SU-DHL-6 (cell line): ENCODE measurements around the gene BBS1.

Source experiments
- H2AFZ ChIP-seq: fragments of 200-600 bp; sonication (generic); 2 replicates; pipeline ENCODE4 v1.6.1; 2014; ENCODE audit warnings: low read depth, mild to moderate bottlenecking, moderate library complexity, mixed read lengths, antibody characterized with exemption, low read length; ENCODE audit not compliant: severe bottlenecking
- H3F3A ChIP-seq: fragments of 200-600 bp; shearing (Covaris generic); 2 replicates; pipeline ENCODE4 v1.6.0; 2016; ENCODE audit warnings: antibody characterized with exemption, mild to moderate bottlenecking; ENCODE audit not compliant: insufficient read depth
- H3K27ac ChIP-seq: fragments of 200-600 bp; sonication (generic); 2 replicates; pipeline ENCODE4 v1.5.1; 2016; ENCODE audit warnings: low read depth, mild to moderate bottlenecking, low read length, moderate library complexity, mixed read lengths
- H3K27me3 ChIP-seq: fragments of 200-600 bp; sonication (generic), shearing (Covaris generic); 2 replicates; pipeline ENCODE4 v1.6.0; 2014; ENCODE audit warnings: mild to moderate bottlenecking, low read length
- H3K36me3 ChIP-seq: fragments of 200-600 bp; sonication (generic); 2 replicates; pipeline ENCODE4 v1.6.1; 2014; ENCODE audit warnings: mild to moderate bottlenecking, low read length, mixed read lengths
- H3K4me2 ChIP-seq: fragments of 300-600, 200-600 bp; shearing (Covaris generic), sonication (generic); 2 replicates; pipeline ENCODE4 v1.6.0; 2014; ENCODE audit warnings: low read length, low read depth, mild to moderate bottlenecking; ENCODE audit not compliant: poor library complexity, severe bottlenecking
- H3K4me3 ChIP-seq: fragments of 200-600 bp; sonication (generic); 2 replicates; pipeline ENCODE4 v1.5.1; 2014; ENCODE audit warnings: antibody characterized with exemption, low read length, mild to moderate bottlenecking, mixed read lengths; ENCODE audit not compliant: insufficient read depth, poor library complexity, severe bottlenecking
- H3K79me2 ChIP-seq: fragments of 200-600 bp; sonication (generic); 2 replicates; pipeline ENCODE4 v1.6.1; 2014; ENCODE audit warnings: mild to moderate bottlenecking, low read length, moderate library complexity; ENCODE audit not compliant: insufficient read depth
- H3K9ac ChIP-seq: fragments of 200-600 bp; sonication (generic); 2 replicates; pipeline ENCODE4 v1.7.0; 2014; ENCODE audit warnings: mild to moderate bottlenecking, low read length
- H3K9me2 ChIP-seq: fragments of 200-600 bp; sonication (generic); replicated peaks from 2 replicates; pipeline ENCODE4 v1.6.1; 2014; ENCODE audit warnings: low read length; ENCODE audit not compliant: insufficient read depth
- H3K9me3 ChIP-seq: fragments of 200-600 bp; sonication (generic); 2 replicates; pipeline ENCODE4 v1.6.1; 2014; ENCODE audit warnings: low read length, mixed read lengths; ENCODE audit not compliant: insufficient read depth
- H4K20me1 ChIP-seq: fragments of 200-600 bp; sonication (generic); 2 replicates; pipeline ENCODE4 v1.6.1; 2014; ENCODE audit warnings: low read depth, mild to moderate bottlenecking, antibody characterized with exemption, low read length, moderate library complexity, mixed read lengths
- EZH2phosphoT487 ChIP-seq: fragments of 200-600 bp; sonication (generic), shearing (Covaris generic); conservative IDR thresholded peaks from 2 replicates; pipeline ENCODE4 v1.6.1; 2018; ENCODE audit warnings: mild to moderate bottlenecking, antibody characterized with exemption, low read length, moderate library complexity, mixed read lengths
- TF ChIP-seq, protein P1 (sequence below): fragments of 200-600 bp; sonication (generic); IDR thresholded peaks from one replicate; pipeline ENCODE4 v1.5.1; 2017; ENCODE audit warnings: antibody characterized with exemption, mild to moderate bottlenecking, low read length, moderate library complexity; ENCODE audit not compliant: insufficient read depth, poor library complexity, severe bottlenecking

BBS1 gene

DNA sequence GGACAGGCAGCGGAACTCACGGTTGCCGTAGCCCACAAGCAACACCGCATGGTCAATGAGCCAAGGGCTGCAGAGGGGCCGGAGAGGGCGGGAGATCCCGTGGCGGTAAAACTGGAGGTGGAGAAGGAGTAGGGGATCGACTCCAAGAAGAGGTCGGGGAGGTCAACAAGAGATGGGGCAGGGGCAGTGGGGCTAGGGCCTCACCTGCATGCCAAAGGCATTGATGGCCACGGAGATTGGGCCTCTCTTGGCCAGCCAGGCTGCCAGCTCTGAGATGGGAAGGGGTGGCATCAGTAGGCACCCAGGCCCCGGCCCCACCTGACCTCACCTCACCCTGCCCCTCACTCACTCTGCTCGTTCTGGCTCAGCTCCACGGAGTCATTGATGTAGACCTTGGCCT lies 54.1 kb downstream of the BBS1 start:
- Histone ChIP-seq H3K9ac (no peak overlapping the region), H4K20me1 (no peaks in the 10 kb centered on the region), H3K9me2 (no peaks in the 10 kb centered on the region), H3F3A (no peaks in the 10 kb centered on the region), H3K4me3 (no peak overlapping the region), H2AFZ (no peak overlapping the region), H3K79me2 (no peaks in the 10 kb centered on the region), H3K27me3 (no peaks in the 10 kb centered on the region), H3K36me3 (no peaks in the 10 kb centered on the region), H3K9me3 (no peaks in the 10 kb centered on the region), H3K4me2 (no peak overlapping the region), H3K27ac (no peak overlapping the region)
- TF ChIP-seq, protein P1, sequence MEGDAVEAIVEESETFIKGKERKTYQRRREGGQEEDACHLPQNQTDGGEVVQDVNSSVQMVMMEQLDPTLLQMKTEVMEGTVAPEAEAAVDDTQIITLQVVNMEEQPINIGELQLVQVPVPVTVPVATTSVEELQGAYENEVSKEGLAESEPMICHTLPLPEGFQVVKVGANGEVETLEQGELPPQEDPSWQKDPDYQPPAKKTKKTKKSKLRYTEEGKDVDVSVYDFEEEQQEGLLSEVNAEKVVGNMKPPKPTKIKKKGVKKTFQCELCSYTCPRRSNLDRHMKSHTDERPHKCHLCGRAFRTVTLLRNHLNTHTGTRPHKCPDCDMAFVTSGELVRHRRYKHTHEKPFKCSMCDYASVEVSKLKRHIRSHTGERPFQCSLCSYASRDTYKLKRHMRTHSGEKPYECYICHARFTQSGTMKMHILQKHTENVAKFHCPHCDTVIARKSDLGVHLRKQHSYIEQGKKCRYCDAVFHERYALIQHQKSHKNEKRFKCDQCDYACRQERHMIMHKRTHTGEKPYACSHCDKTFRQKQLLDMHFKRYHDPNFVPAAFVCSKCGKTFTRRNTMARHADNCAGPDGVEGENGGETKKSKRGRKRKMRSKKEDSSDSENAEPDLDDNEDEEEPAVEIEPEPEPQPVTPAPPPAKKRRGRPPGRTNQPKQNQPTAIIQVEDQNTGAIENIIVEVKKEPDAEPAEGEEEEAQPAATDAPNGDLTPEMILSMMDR: no peak
- TF ChIP-seq EZH2phosphoT487: no peak

DNA sequence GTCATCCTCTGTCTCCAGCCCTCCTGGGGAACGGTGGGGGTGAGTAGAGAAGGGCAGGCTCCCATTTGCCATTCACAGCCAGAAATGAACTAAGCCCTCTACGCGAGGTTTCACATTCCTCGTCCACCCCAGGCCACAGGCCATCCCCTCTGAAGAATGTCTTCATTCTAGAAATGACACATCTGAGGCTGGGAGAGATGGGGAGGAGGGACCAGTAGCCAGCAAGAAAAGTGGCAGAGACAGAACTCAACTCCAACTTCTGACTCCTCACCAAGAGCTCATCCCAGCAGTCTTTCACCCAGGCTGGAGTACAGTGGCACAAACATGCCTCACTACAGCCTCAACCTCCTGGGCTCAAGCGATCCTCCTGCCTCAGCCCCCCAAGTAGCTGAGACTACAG lies 54.5 kb downstream of the BBS1 start:
- H3K4me3 ChIP-seq: no peak overlapping the region
- no peaks in the 10 kb centered on the region for H4K20me1 ChIP-seq
- no peaks in the 10 kb centered on the region for H3K79me2 ChIP-seq
- H3K9me2 ChIP-seq: no peaks in the 10 kb centered on the region
- no peaks in the 10 kb centered on the region for H3K9me3 ChIP-seq
- TF ChIP-seq, protein P1: no peak
- TF ChIP-seq EZH2phosphoT487: no peak
- no peak overlapping the region for H3K9ac ChIP-seq
- H3K4me2 ChIP-seq: no peak overlapping the region
- H3F3A ChIP-seq: no peaks in the 10 kb centered on the region
- no peaks in the 10 kb centered on the region for H3K36me3 ChIP-seq
- H2AFZ ChIP-seq: no peak overlapping the region
- H3K27me3 ChIP-seq: no peaks in the 10 kb centered on the region
- no peak overlapping the region for H3K27ac ChIP-seq

DNA sequence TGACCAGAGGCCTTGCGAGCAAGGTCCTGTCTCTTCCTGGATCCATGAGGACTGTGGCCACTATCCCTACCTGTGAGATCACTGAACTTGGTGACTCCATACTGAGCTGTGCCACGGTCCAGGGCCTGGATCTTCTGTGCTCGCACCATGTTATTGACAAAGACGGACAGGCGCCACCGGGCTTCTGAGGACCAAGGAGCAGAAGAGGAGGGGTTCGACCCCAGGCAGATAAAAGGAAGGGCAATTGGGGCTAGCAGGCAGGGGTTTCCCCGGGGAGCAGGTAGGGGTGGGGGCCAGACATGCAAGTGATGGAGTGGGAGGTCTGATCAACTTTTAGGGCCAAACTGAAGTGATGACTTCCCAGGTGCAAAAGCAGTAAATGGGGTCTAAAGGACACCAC lies 55.8 kb downstream of the BBS1 start:
- Histone ChIP-seq H3K4me3 (no peak overlapping the region), H3K36me3 (no peaks in the 10 kb centered on the region), H3K79me2 (no peaks in the 10 kb centered on the region), H3F3A (no peaks in the 10 kb centered on the region), H2AFZ (no peak overlapping the region), H3K9me3 (no peaks in the 10 kb centered on the region), H3K9ac (no peak overlapping the region), H3K4me2 (no peak overlapping the region), H3K27ac (no peak overlapping the region), H3K27me3 (no peaks in the 10 kb centered on the region), H4K20me1 (no peaks in the 10 kb centered on the region), H3K9me2 (no peaks in the 10 kb centered on the region)
- no peak for TF ChIP-seq EZH2phosphoT487

DNA sequence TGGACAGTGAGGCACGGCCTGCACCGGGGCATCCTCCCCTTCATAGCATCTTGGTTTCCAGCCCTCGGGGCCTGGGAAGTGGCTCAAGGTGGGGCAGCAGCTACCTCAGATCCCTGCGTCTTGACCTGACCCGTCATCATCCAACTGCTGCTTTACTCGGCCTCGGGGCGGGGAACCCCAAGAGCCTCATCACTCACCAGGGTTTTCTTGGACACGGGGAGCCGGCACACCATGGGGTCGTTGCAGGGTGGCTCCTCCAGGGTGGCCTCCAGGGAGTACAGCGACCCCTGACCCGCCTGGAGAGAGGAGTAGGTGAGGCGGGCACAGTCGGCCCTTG lies 57.3 kb downstream of the BBS1 start:
- Histone ChIP-seq H3K9me3 (no peaks in the 10 kb centered on the region), H3K4me2 (no peak overlapping the region), H3K9ac (no peak overlapping the region), H3K9me2 (no peaks in the 10 kb centered on the region), H3K79me2 (no peaks in the 10 kb centered on the region), H4K20me1 (no peaks in the 10 kb centered on the region), H3K27ac (no peak overlapping the region), H3K36me3 (no peaks in the 10 kb centered on the region), H2AFZ (no peak overlapping the region), H3K27me3 (no peaks in the 10 kb centered on the region), H3F3A (no peaks in the 10 kb centered on the region), H3K4me3 (no peak overlapping the region)
- no peak for TF ChIP-seq EZH2phosphoT487
- TF ChIP-seq, protein P1: no peak
